Hepatocyte (in vitro differentiated cells): ENCODE data around the gene ADAM21.

Experiments
- CTCF ChIP-seq: fragments of 200-600 bp; sonication (generic); IDR thresholded peaks from 2 replicates; pipeline ENCODE4 v1.5.1; 2016; ENCODE audit warnings: antibody characterized with exemption, mild to moderate bottlenecking; ENCODE audit not compliant: poor library complexity
- EZH2 ChIP-seq: fragments of 200-600 bp; sonication (generic); IDR thresholded peaks from 2 replicates; pipeline ENCODE4 v1.6.1; 2016; ENCODE audit warnings: antibody characterized with exemption, mild to moderate bottlenecking, borderline replicate concordance
- EZH2phosphoT487 ChIP-seq: fragments of 200-600 bp; sonication (generic); IDR thresholded peaks from one replicate; pipeline ENCODE4 v1.6.1; 2018; ENCODE audit warnings: antibody characterized with exemption, mild to moderate bottlenecking, low read depth, moderate library complexity; ENCODE audit not compliant: unreplicated experiment, severe bottlenecking

GRCh38 chr14:70489579-70490200, 37.7 kb downstream of the ADAM21 start:
- TF ChIP-seq CTCF (no peak), EZH2 (no peak), EZH2phosphoT487 (no peak)
